Mammary epithelial cell (primary cell): ENCODE results near the gene ACSBG1.

Experiments used
- EZH2 ChIP-seq: IDR thresholded peaks from 2 replicates; pipeline ENCODE4 v1.6.1; 2012; ENCODE audit warnings: low read length, inconsistent platforms, borderline replicate concordance
- TF ChIP-seq, protein P1 (sequence below), 2 donors: IDR thresholded peaks in 1 of 2; conservative IDR thresholded peaks in 1 of 2; 2 replicates each; pipeline ENCODE4 v1.5.1; 2011 to 2012; ENCODE audit warnings: inconsistent platforms in 2 of 2, low read length in 2 of 2, mild to moderate bottlenecking in 2 of 2, control low read depth in 1 of 2, low read depth in 1 of 2; ENCODE audit not compliant: insufficient read depth in 1 of 2; ENCODE audit errors: extremely low read depth in 1 of 2

DNA sequence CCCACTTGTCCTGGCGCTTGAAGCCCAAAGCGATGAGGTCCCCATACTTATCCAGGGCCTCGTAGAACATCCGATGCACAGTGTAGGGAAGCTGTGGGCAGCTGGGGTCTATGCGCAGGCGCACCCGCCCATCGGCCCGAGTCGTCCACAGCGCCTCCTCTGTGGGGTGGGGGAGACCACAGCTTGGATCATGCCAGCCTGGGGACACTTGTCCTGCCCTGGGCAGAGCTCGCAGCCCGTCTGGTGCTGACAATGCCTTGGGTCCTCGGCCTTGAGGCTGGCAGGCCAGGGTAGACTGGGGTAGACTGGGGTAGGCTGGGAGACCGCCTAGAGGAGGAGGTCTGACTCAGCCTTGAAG, 39.8 kb downstream of the ACSBG1 start:
- TF ChIP-seq, protein P1, sequence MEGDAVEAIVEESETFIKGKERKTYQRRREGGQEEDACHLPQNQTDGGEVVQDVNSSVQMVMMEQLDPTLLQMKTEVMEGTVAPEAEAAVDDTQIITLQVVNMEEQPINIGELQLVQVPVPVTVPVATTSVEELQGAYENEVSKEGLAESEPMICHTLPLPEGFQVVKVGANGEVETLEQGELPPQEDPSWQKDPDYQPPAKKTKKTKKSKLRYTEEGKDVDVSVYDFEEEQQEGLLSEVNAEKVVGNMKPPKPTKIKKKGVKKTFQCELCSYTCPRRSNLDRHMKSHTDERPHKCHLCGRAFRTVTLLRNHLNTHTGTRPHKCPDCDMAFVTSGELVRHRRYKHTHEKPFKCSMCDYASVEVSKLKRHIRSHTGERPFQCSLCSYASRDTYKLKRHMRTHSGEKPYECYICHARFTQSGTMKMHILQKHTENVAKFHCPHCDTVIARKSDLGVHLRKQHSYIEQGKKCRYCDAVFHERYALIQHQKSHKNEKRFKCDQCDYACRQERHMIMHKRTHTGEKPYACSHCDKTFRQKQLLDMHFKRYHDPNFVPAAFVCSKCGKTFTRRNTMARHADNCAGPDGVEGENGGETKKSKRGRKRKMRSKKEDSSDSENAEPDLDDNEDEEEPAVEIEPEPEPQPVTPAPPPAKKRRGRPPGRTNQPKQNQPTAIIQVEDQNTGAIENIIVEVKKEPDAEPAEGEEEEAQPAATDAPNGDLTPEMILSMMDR (conservative IDR thresholded peaks at IDR 0.05 in 1 of 2, IDR thresholded peaks at IDR 0.05 in 1 of 2; ENCODE audit: extremely low read depth in 1 of 2, insufficient read depth in 1 of 2, low read depth in 1 of 2, low read length in 2 of 2), result no peak
- no peak for TF ChIP-seq EZH2
